Measurements from ENCODE around the gene FXR2.

FXR2 gene

DNA sequence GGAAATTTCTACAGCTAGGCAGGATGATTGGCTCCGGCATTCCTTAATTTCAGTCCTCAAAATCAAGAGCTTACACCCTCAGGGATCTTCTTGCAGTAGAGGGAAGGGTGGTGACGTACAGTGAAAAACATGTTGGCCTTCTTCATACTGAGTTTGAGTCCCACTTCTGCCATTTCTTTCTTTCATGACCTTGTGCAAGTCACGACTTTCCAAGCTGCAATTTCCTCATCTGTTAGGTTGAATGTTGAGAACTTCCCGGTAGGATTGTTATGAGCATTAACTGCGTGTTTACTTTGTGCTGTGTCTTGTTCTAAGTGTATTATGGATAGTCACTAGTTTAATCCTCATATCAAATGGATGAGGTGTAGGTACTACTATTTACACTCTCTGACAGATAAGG is 45.1 kb downstream of the FXR2 start:
- no peak for DNase-seq

DNA sequence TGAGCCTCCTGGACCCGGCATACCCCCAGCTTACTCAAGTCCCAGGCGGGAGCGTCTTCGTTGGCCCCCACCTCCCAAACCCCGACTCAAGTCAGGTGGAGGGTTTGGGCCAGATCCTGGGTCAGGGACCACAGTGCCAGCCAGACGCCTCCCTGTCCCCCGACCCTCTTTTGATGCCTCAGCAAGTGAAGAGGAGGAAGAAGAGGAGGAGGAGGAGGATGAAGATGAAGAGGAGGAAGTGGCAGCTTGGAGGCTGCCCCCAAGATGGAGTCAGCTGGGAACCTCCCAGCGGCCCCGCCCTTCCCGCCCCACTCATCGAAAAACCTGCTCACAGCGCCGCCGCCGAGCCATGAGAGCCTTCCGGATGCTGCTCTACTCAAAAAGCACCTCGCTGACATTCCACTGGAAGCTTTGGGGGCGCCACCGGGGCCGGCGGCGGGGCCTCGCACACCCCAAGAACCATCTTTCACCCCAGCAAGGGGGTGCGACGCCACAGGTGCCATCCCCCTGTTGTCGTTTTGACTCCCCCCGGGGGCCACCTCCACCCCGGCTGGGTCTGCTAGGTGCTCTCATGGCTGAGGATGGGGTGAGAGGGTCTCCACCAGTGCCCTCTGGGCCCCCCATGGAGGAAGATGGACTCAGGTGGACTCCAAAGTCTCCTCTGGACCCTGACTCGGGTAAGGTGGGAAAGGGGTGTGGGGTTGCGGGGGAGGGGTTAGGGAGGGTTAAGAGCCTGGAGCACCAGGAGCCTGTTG is 51.4 kb downstream of the FXR2 start:
- no peak for DNase-seq

DNA sequence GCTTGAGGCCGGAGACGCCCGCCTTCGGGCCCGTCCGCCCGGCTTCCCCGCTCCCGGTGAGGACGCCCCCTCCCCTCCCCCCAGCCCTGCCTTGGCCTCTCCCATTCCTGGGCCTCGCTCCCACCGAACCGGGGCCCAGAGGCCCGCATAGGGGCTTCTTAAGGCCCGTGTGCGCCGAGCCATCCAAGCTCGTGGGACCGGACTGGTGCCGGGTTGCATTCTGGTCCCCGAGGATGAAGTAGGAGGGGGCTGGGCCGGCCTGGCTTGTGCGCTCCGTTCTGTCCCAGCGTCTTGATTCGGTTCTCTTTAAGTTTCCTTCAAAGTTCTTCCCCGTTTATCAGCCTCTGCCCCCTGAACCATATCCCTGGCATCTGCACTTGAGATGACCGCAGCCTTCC is 52.5 kb downstream of the FXR2 start:
- no peak for DNase-seq

DNA sequence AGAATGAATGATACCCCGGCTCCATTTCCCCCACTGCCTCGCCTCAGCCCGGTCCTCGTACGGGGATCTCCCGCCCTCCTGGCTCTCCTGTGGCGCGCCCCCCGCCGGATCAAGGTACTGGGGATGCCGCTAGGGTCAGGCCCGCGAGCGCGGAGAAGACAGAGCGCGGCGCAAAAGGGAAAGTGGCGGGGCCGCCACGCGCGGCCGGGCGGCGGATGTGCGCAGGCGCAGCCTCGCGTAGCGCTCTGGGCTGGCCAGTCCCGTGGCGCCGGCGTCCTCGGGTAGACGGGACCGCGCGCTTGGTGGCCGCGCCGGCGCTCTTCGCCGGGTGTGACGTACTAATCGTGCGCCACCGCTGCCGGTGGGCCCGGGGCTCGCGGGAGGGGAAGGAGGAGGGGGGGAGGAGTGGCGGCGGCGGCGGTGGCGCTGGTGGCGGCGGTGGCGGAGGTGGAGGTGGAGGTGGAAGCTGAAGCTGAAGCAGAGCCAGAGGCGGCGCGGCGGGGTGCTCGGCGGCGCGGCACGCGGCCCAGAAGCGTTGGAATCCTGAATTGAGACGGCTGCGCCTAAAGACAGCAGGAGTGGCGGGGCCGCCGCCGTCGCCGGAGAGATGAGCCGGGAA is 53.0 kb downstream of the FXR2 start, which contains the start of gene SENP3:
TSS of gene SENP3 (plus strand) at position 331 of the 619 bp plus-strand sequence. CDS start 1,158 bp downstream, outside the sequence.
- DNase-seq, result peak; percentile 93

DNA sequence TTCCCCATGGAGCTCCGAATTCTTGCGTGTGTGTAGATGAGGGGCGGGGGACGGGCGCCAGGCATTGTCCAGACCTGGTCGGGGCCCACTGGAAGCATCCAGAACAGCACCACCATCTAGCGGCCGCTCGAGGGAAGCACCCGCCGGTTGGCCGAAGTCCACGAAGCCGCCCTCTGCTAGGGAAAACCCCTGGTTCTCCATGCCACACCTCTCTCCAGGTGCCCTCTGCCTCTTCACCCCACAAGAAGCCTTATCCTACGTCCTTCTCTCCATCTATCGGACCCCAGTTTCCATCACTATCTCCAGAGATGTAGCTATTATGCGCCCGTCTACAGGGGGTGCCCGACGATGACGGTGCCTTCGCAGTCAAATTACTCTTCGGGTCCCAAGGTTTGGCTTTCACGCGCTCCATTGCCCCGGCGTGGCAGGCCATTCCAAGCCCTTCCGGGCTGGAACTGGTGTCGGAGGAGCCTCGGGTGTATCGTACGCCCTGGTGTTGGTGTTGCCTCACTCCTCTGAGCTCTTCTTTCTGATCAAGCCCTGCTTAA is 53.6 kb downstream of the FXR2 start:
- DNase-seq, result peak; percentile 93

DNA sequence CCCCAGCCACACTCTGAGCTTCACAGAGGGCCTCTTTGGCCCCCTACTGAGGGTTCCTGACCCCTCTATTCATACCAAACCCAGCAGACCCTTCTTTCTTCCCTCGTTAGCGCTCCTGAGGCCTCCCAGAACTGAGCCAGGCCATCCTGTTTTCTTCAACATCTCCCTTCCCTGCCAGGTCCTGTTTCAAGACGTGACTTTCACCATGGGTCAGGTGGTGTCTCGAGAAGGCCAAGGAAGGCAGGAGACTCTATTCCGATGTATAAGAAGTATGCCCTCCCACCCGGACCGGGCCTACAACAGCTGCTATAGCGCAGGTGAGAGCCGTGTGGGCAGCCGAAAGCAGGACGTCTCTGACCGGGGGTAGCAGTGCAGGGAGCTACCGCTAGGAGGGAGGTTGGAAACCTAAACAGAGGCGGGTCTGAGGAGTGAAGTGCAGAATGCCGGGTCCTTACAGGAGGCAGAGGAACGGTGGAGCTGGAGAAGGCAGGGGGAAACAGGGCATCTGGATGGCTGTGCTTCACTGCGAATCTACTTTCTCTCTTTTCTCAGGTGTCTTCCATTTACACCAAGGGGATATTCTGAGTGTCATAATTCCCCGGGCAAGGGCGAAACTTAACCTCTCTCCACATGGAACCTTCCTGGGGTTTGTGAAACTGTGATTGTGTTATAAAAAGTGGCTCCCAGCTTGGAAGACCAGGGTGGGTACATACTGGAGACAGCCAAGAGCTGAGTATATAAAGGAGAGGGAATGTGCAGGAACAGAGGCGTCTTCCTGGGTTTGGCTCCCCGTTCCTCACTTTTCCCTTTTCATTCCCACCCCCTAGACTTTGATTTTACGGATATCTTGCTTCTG is 54.3 kb downstream of the FXR2 start:
- DNase-seq, result peak; percentile 79

DNA sequence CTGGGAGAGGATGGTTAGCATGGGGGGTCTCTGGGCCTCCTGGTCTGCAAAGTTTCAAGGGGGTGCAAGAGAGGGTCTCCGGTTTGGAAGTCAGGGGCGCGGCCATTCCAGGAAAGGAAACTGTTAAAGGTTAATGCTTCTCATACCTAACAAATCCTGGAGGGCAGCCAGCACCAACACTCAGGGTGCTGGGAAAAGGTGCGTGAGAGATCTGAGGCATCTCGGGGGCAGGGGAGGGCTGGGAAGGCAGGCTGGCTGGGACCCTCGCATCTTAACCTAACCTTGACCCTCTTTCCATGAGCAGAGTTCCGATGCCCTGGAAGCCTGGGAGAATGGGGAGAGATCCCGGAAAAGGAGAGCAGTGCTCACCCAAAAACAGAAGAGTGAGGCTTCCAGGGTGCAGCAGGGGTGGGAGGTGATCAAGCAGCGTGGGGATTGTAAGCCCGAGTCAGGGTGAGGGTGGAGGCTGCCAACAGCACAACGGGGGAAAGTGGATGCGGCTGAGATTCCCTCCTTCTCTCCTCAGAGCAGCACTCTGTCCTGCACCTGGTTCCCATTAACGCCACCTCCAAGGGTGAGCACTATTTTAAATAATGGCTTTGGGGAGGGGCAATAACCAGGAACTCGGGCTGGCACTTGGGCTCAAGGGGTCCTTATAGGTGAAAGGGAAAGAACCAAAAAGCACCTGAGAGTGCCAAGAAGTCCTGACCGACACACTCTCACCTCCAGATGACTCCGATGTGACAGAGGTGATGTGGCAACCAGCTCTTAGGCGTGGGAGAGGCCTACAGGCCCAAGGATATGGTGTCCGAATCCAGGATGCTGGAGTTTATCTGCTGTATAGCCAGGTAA is 55.2 kb downstream of the FXR2 start:
- no peak for DNase-seq

DNA sequence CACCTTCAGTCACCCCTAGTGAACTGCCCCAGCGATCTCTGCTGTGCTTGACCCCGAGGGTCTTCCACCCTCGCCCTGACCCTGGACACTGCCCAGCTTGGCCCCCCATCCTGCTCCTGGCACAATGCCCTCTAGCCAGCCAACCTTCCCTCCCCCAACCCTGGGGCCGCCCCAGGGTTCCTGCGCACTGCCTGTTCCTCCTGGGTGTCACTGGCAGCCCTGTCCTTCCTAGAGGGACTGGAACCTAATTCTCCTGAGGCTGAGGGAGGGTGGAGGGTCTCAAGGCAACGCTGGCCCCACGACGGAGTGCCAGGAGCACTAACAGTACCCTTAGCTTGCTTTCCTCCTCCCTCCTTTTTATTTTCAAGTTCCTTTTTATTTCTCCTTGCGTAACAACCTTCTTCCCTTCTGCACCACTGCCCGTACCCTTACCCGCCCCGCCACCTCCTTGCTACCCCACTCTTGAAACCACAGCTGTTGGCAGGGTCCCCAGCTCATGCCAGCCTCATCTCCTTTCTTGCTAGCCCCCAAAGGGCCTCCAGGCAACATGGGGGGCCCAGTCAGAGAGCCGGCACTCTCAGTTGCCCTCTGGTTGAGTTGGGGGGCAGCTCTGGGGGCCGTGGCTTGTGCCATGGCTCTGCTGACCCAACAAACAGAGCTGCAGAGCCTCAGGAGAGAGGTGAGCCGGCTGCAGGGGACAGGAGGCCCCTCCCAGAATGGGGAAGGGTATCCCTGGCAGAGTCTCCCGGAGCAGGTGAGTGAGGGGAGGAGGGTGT is 56.0 kb downstream of the FXR2 start, which contains the start of gene TNFSF13:
TSS of gene TNFSF13 (plus strand) at position 207 of the 776 bp plus-strand sequence. CDS start at position 497, 290 bp downstream.
- DNase-seq, result no peak

DNA sequence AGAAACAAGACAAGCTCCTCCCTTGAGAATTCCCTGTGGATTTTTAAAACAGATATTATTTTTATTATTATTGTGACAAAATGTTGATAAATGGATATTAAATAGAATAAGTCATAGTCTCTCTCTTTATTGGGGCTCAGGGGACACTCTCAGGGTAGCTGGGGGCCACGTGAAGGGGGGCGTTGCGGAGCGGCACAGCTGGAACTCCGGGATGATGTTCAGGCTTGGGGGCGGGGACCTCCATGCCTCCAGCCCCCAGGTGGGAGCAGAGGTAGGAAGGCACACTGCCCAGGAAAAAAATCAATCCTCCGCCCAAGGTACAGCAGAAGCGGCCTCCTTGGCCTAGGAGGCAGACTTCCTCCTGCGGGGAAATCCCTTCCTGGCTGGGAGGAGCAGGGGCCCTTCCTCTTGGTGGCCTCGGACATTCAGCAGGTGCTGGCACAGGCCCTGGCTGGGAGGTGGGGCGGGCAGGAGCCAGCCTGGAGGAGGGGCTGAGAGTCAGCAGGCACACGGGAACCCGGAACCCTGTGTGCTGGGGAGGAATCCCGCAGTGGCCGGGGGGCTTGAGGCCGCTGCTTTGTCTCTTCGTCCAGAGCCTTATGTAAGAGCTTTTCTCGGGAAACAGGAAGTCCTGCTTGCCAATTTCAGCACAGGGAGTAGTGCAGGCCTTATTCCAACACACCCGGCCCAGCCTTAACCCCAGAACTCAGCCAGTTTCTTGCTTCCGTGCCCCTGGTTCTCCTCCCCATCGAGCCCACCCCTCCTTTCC is 56.7 kb downstream of the FXR2 start:
- peak; percentile 51 for DNase-seq

DNA sequence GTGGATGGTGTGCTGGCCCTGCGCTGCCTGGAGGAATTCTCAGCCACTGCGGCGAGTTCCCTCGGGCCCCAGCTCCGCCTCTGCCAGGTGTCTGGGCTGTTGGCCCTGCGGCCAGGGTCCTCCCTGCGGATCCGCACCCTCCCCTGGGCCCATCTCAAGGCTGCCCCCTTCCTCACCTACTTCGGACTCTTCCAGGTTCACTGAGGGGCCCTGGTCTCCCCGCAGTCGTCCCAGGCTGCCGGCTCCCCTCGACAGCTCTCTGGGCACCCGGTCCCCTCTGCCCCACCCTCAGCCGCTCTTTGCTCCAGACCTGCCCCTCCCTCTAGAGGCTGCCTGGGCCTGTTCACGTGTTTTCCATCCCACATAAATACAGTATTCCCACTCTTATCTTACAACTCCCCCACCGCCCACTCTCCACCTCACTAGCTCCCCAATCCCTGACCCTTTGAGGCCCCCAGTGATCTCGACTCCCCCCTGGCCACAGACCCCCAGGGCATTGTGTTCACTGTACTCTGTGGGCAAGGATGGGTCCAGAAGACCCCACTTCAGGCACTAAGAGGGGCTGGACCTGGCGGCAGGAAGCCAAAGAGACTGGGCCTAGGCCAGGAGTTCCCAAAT is 57.4 kb downstream of the FXR2 start:
- no peak for DNase-seq

DNA sequence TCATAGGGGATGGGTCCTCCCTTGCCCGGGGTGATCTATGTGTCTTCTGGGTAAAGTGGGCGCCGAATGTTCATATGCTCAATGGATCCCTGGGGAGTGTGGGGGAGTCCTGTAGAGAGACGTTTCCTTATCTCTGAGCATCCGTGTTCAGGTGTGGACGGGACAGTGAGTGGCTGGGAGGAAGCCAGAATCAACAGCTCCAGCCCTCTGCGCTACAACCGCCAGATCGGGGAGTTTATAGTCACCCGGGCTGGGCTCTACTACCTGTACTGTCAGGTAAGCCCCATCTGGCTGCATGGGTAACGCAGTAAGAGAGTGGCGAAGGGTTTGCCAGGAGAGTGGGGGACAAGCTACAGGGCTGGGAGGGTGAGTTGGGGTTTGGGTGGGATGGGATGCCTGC is 58.1 kb downstream of the FXR2 start:
- DNase-seq, result no peak

DNA sequence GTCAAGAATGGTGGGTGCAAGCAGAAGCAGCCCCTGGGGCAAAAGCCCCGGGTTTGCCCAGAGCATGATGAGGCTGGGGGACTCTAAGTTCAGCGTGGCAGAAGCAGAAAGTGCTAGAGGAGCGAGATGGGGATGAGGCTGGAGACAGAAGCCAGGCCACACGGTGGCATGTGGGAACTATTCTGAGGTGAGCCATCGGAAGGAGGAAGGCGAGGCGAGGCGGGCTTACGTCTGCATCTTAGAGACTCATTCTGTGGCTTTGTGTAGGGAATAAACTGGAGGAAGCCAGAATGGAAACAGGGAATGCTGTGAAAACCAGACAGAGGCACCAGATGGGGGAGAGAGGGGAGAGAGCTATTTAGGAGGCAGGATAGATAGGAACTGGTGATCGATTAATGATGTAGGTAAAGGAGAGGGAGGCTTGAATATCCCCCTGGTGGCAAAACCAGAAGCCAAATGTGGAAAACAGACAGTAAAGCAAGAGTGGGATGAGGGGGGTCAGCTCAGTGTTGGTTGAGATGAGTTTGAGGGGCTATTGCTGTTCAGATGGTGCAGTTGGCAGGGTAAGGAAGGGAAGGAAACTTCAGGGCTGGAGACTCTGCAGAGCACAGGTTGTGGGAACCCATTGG is 59.3 kb downstream of the FXR2 start:
- DNase-seq, result no peak

DNA sequence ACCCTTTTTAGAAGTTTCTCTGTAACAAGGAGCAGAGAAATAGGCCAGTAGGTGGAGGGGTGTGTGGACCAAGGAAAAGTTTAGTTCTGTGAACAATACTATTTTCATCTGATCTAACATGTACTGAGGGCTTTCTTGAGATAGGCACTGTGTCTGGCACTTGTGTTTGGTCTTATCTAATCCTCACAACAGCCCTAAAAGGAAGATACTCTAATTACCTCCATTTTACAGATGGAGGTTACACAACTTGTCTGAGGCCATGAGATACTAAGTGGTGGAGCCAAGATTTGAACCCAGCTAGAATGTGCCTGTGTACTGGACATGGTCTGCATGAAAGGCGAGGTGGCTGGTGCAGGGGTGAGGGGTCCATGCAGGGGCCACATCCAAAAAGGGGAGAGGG is 61.3 kb downstream of the FXR2 start:
- DNase-seq, result no peak

DNA sequence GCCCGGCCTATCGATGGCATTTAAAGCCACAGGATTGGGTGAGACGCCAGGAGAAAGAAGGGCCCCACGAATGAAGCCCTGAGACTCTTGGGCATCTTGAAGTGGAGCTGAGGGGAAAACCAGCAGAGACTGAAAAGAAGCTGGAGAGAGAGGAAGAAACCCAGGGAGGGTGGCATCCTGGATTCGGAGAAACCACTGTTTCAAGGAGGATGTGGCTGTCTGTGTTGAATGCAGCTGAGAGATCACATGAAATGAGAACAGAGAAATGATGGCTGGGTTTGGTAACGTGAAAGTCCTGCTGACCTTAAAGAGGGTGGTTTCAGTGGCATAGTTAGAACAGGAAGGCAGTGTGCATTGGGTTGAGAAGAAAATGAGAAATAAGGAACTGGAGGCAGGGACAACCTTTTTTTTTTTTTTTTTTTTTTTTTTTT is 62.1 kb downstream of the FXR2 start:
- DNase-seq, result peak; percentile 53

DNA sequence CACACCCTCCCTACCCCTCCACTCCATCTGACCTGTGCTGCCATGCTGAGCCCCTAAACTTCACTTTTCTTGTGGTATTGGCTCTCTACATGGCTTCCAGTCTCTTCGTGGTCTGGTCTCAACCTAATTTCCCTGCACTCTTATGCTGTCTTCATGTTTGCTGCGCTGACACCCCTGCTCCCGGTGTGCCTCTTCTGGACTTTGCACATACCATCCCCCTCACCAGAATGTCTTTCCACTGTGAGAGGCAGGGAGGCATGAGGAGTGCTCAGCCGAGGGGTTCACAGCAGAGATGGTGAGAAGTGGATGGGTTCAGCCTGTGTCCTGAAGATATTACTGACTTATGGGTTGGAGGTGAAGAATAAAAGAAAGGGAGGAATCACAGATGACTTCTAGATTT is 63.3 kb downstream of the FXR2 start:
- DNase-seq, result no peak

DNA sequence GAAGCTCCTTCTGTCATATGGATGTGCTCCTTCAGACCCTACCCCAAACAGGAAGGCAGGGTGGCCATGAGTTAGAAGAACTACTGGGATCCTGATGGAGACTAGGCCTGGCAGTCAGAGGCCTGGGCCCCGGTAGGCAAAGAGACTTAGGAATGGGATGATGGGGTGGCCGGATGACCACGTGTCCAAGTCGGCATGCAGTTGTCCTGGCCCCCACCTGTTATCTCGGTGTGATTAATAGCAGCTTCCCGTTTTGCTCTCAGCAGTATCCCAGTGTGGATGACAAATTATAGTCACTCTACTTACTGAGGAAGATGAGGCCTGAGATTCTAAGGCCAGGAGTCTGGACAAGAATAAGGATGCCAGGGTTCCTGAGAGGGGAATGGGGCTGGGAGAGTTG is 64.4 kb downstream of the FXR2 start:
- no peak for DNase-seq

DNA sequence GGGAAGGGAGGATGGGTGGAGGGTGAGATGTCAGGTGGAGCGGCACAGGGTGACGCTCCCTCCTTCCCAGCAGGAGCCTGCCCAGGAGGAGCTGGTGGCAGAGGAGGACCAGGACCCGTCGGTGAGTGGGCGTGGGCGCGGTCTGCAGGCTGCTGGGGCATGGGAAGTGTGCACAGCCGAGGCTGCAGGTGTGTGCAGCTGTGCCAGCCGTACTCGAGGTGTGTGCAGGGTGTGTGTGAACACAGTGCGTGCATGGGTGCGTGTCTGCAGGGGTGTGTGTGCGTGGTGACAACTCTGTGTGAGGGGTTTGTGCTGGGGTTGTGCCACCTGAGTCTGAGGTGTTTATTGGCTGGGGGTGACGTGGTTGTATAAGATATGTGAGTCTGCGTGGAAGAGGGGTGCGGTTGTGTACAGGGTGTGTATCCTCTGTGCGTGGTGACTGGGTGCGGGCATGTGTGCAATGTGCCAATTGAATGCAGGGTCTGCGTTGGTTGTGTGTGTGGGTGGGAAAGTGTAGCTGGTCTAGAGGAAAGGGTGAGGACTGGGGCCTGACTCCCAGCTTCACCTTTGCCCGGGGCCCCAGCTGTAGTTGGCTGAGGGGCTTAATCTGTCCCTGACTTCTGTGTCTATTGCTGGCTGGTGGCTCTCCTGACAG is 65.2 kb downstream of the FXR2 start:
- DNase-seq, result peak; percentile 58

DNA sequence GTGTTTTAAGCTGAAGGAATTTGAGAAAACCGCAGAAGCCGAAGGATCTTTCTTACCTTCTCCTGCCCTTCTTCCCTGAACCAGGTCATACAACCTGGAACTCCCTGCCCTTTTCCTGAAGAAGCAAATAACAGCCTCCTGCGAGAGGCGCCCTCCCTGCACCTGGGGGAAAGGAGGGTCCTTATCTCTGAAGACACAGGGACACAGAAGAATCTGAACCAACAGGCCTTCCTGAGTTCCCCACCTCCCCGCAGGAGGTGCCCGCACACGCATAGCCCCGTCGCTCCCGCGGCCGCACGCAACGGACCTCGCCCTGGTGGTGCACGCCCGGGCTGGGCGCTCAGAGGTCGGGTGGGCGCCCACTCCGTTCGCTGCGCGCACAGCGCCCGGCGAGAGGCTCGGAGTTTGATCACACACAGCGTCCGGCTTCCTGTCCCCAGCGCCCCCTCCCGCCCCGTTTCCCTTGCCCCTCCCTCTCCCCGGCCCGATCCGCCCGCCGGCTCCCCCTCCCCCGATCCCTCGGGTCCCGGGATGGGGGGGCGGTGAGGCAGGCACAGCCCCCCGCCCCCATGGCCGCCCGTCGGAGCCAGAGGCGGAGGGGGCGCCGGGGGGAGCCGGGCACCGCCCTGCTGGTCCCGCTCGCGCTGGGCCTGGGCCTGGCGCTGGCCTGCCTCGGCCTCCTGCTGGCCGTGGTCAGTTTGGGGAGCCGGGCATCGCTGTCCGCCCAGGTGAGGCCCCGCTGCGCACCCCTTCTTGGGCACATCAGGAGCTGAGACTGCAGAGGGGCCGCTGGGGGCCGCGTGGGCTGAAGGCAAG is 65.9 kb downstream of the FXR2 start, which contains the start of gene TNFSF12:
TSS of gene TNFSF12 (plus strand) at position 474 of the 816 bp plus-strand sequence. CDS start at position 570, 96 bp downstream.
- DNase-seq, result peak; percentile 74

Measured in stimulated activated CD4-positive, alpha-beta T cell treated with anti-CD3 and anti-CD28 coated beads, Interleukin-15, amount 100 ng/mL, for 24 hours (primary cell).